ENCODE data around the gene AK8. TPM values are rescaled to one million over a fixed set of nuclear protein-coding genes. Genes with fewer than 3 reads are reported as not detected.

Gene AK8
- total and polyA plus RNA-seq, 3 donors from 2014 or later = 15.0 to 54.8 (median 15.1) TPM

- DNase-seq = no peak
- peaks cover 8% of the 10 kb centered on the region for H3K4me1 ChIP-seq
- H3K27ac ChIP-seq = no peak overlapping the region
- no peak overlapping the region for H3K4me3 ChIP-seq
- TF ChIP-seq CTCF (IDR thresholded peaks at IDR 0.05) (no peak), POLR2A (IDR thresholded peaks at IDR 0.05) (no peak)
- intact Hi-C loops (cut with DNase I; ENCODE audit: low total_unique reads) = no loop called here
- no peaks in the 10 kb centered on the region for H3K9me3 ChIP-seq
- WGBS, 2 donors = 79 to 84% methylated on average over 7 of the region's 7 CpGs
- H3K27me3 ChIP-seq = no peaks in the 10 kb centered on the region
- no peaks in the 10 kb centered on the region for H3K36me3 ChIP-seq (ENCODE audit: low read depth, missing control alignments)
Observed at GRCh38 chr9:132858751-132859150, 19.3 kb downstream of the AK8 start.

- no peaks in the 10 kb centered on the region for H3K27me3 ChIP-seq
- peaks cover 8% of the 10 kb centered on the region for H3K4me1 ChIP-seq
- no peak overlapping the region for H3K4me3 ChIP-seq
- TF ChIP-seq POLR2A (IDR thresholded peaks at IDR 0.05) (no peak), CTCF (IDR thresholded peaks at IDR 0.05) (no peak)
- no peaks in the 10 kb centered on the region for H3K9me3 ChIP-seq
- intact Hi-C loops (cut with DNase I; ENCODE audit: low total_unique reads) = no loop called here
- no peaks in the 10 kb centered on the region for H3K36me3 ChIP-seq (ENCODE audit: low read depth, missing control alignments)
- no peak overlapping the region for H3K27ac ChIP-seq
- 78 to 84% methylated on average over 24 of the region's 24 CpGs for WGBS, 2 donors
- no peak for DNase-seq
Observed at GRCh38 chr9:132857616-132858342, 20.3 kb downstream of the AK8 start.

- H3K27ac ChIP-seq = no peak overlapping the region
- WGBS, 2 donors = 47 to 53% methylated on average over 8 of the region's 8 CpGs
- no peaks in the 10 kb centered on the region for H3K9me3 ChIP-seq
- DNase-seq = peak; percentile 78
- intact Hi-C loops (cut with DNase I; ENCODE audit: low total_unique reads) = no loop called here
- H3K36me3 ChIP-seq (ENCODE audit: low read depth, missing control alignments) = no peaks in the 10 kb centered on the region
- no peak for TF ChIP-seq CTCF (IDR thresholded peaks at IDR 0.05)
- TF ChIP-seq POLR2A (IDR thresholded peaks at IDR 0.05) = no peak
- H3K27me3 ChIP-seq = no peaks in the 10 kb centered on the region
- H3K4me3 ChIP-seq = no peak overlapping the region
- peaks cover 8% of the 10 kb centered on the region for H3K4me1 ChIP-seq
Observed at GRCh38 chr9:132857031-132857430, 21.1 kb downstream of the AK8 start.

DNA sequence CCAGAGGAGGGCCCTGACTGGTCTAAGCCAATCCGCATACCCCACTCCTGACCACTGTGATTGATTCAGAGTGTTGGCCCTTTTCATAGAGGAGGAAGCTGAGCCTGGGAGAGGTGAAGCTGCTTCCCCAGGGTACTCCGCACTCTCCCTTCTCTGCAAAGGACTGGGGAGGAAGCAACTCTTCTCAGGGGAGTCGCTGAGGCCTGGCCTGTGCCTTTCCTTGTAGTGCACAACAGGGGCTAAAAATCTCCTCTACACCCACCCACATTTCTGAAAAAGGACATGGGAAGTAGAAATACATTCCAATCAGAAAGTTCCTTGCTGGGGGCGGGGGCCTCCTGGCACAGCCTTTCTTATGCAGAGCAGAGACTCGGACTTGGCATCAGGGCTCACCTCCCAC lies 22.2 kb downstream of the AK8 start:
- DNase-seq = no peak
- H3K9me3 ChIP-seq = no peaks in the 10 kb centered on the region
- no peaks in the 10 kb centered on the region for H3K36me3 ChIP-seq (ENCODE audit: low read depth, missing control alignments)
- TF ChIP-seq CTCF (IDR thresholded peaks at IDR 0.05) (no peak), POLR2A (IDR thresholded peaks at IDR 0.05) (no peak)
- no peaks in the 10 kb centered on the region for H3K27me3 ChIP-seq
- H3K4me1 ChIP-seq = peaks cover 8% of the 10 kb centered on the region
- WGBS, 2 donors = 77 to 78% methylated on average over 4 to 5 of the region's 5 CpGs
- no peak overlapping the region for H3K4me3 ChIP-seq
- intact Hi-C loops (cut with DNase I; ENCODE audit: low total_unique reads) = no loop called here
- no peak overlapping the region for H3K27ac ChIP-seq

DNA sequence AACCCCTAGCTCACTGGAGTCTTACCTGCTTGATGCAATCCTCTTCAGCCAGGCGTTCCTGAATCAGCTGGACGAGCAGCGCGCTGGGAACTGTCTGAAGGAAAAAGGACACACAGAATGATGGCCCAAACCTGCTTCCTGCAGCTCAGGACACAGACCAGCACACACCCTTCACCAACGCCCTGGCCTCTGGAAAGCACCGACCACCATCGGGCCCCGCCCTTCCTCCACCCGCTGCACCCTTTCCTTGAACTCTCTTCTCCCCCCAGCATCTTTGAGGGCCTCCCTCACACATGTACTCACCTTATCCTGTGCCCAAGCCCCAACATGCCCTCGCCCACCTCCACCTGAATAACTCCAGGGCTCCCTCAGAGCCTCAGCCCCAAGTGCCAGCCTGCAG lies 23.3 kb downstream of the AK8 start:
- Histone ChIP-seq H3K27me3 (no peaks in the 10 kb centered on the region), H3K4me1 (peaks cover 8% of the 10 kb centered on the region), H3K36me3 (ENCODE audit: low read depth, missing control alignments) (no peaks in the 10 kb centered on the region), H3K4me3 (no peak overlapping the region), H3K27ac (no peak overlapping the region), H3K9me3 (no peaks in the 10 kb centered on the region)
- WGBS, 2 donors = 89 to 94% methylated on average over 10 of the region's 10 CpGs
- intact Hi-C loops (cut with DNase I; ENCODE audit: low total_unique reads) = no loop called here
- DNase-seq = no peak
- no peak for TF ChIP-seq CTCF (IDR thresholded peaks at IDR 0.05)
- TF ChIP-seq POLR2A (IDR thresholded peaks at IDR 0.05) = no peak
